ENCODE results near the gene RNF138.
"Not testable (repeated sequence)": the region's sequence is repeated elsewhere in the genome, so short reads cannot be mapped to it uniquely, and the experiment has no call there.

Gene RNF138

DNA sequence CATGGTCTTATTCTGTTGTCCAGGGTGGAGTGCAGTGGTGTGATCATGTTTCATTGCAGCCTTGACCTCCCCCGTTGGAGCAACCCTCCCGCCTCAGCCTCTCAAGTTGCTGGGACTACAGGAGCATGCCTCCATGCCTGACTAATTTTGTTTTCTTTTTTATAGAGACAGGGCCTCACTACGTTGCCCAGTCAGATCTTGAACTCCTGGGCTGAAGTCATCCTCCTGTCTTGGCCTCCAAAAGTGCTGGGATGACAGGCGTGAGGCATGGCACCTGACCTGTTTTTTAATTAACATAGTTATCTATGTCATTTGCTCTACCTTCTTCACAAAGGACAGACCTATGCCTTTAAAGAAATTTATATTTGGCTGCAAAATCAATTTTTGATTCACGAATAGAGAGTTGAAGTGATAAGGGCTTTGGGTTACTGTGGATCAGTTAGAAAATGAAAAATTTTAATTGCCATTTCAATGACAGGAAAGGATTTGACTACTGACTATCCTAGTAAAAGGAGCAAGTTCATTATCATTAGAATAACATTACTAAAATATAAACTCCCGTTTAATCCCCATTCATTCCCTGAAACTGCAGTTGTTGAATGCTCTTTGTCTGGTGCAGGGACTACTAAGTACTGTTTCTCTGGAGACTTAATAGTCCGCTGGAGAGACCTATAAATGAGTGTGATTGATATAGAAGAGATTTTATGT, 3.7 kb downstream of the RNF138 start:
- no peak for DNase-seq (ENCODE audit: low read depth in 2 of 2, low spot score in 1 of 2)

DNA sequence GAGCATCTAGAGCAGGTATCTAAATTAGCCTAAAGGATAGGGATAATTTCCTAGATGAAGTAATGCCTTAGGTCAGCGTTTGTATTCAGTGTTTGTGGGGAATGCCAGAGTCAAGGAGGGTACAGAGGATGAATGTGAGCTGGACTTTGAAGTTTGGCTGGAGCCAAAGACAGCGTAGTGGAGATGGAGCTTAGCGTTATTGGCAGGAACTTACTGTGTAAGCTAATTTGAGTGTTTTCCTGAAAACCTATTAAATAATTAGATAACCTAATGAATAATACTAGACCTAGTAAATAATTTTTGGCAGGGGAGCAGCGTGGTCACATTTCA, 4.2 kb downstream of the RNF138 start:
- DNase-seq (ENCODE audit: low read depth in 2 of 2, low spot score in 1 of 2) = no peak

DNA sequence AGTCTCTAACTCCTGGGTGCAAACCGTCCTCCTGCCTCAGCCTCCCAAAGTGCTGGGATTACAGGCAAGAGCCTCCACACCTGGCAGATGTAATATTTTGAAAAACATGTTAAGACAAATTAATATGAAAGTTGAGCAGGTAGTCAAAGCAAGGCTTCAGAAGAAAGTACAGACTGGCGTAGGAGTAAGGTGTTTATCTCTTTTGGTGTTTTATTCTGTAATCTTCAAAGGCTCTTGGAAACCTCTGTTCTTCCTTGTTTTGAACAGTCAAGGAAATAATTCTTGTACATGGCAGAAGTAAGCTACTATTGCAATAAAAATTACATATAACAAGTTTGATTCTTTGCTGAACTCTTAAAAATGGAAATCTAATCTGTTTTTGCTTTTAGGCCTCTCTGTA, 5.3 kb downstream of the RNF138 start:
- DNase-seq (ENCODE audit: low read depth in 2 of 2, low spot score in 1 of 2) = no peak

DNA sequence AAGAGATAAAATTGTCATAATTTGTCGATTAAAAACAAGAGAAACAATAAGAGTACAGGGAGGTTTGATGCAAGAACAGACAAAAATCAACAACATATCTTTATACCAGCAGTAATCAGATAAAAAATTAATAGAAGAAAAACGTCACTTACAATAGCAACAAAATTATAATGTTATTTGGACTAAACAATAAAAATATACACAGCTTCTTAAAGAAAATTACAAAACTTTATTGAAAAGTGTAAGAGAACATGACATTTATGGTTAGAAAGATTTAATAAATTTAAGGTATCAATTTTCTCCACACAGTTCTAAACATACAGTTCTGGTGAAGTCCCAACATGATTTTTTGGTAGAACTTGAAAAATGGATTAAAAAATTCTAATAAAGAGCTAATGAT, 12.8 kb downstream of the RNF138 start:
- no peak for DNase-seq (ENCODE audit: low read depth in 2 of 2, low spot score in 1 of 2)

DNA sequence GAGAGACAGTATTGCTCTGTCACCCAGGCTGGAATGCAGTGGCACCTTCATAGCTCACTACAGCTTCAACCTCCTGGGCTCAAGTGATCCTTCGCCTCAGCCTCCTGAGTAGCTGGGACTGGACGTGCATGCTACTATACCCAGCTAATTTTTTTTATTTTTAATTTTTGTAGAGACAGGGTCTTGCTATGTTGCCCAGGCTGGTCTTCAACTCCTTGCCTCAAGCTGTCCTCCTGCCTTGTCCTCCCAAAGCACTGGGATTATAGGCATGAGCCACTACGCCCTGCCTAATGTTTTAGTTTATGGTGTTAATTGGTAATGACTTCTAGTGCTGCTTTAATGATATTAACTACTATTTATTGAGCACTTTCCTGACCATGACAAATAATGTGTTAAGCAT, 18.3 kb downstream of the RNF138 start:
- no peak for DNase-seq (ENCODE audit: low read depth in 2 of 2, low spot score in 1 of 2)

DNA sequence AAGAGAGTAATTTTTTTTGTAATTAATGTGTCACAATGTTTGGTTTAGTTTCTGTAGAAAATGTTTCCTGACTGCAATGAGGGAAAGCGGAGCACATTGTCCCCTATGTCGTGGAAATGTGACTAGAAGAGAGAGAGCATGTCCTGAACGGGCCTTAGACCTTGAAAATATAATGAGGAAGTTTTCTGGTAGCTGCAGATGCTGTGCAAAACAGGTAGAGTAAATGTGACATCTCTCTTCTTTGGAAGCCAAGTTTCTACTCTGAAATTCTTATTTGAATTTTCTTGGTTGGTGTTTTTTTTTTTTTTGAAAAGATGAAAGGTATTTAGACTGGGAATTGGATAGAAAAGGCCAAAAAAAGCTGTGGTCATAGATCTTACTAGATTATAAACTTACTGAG, 20.0 kb downstream of the RNF138 start:
- DNase-seq (ENCODE audit: low read depth in 2 of 2, low spot score in 1 of 2) = no peak

DNA sequence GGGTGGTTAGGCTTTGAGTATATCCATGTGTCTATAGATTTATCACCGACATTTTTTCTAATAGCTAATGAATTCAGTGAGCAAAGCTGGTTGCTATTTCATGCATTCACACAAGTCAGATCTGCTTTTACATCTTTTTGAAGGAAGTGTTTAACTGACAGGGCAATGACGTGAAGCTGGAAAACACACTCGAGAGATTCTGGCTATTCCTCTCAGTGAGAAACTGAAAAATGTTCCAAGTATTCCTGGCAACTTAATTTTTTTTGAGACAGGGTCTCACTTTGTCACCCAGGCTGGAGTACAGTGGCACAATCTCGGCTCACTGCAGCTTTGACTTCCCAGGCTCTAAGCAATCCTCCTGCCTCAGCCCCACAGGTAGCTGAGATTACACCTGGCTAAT, 21.2 kb downstream of the RNF138 start:
- DNase-seq (ENCODE audit: low read depth in 2 of 2, low spot score in 1 of 2) = no peak

DNA sequence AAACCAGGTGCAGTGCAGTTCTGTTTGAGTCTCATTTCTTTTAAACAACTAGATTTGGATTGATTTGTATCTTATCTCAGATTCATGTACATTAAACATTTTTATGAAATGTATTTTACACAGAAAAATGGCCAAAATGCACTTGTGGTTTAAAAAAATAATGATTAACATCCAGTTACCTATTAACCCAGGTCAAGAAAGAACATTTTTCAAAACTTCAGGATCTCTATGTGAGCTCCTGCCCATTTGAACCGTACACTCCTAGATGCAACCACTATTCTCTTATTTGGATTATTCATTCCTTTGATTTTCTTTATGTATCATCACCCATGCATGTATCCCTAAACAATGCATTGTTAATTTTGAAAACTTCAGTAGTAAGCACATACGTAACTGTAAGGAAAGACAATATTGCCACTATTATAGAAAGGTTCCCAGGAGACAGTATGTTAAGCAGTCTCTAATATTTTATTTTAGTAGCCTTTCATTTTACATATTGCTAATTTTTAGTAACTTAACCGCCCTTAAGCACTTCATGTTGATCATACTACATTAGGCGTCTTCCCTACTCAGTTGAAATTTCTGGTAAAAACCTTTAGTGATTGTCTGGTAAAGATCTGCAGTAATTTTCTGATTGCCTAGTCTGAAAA, 22.7 kb downstream of the RNF138 start:
- no peak for DNase-seq (ENCODE audit: low read depth in 2 of 2, low spot score in 1 of 2)

DNA sequence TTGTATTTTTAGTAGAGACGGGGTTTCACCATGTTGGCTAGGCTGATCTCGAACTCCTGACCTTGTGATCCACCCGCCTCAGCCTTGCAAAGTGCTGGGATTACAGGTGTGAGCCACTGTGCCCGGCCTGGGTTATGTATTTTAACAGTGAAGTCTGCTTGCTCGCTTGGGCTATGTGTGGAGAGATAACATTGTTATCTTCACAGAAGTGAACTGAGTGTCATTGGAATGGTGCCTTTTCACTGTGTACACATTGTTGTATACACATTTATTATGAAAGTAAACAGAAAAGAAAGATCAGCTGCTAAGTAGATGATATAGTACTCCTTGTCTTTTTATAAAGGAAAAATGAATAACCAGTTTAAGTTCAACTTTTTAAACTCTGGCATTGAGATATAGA, 30.4 kb downstream of the RNF138 start:
- no peak for DNase-seq (ENCODE audit: low read depth in 2 of 2, low spot score in 1 of 2)

DNA sequence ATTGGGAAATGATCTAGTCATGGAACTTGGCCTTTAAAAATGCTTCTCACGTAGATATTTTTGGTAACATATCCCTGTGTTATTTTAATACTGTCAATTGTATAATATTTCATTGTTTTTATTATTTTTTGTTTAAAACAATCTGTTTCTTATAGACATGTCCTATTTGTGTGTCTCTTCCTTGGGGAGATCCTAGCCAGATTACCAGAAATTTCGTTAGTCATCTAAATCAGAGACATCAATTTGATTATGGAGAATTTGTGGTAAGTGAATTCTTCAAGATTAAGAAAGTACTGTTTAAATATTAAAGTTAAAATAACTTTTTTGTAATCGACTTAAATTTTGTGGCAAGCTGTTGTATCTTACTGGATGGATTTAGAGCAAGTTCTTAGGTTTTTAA, 34.9 kb downstream of the RNF138 start:
- DNase-seq (ENCODE audit: low read depth in 2 of 2, low spot score in 1 of 2) = no peak

DNA sequence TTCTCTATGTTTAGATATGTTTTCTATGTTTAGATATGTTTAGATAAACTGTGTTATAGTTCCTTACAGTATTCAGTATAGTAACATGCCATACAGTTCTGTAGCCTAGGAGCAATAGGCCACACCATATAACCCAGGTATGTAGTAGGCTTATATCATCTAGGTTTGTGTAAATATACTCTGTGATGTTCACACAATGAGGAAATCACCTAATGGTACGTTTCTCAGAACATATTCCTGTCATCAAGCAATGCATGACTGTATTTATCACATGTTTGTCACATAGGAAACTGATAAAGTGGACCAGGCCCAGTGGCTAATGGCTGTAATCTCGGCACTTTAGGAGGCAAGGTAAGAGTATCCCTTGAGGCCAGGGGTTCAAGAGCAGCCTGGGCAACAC, 44.0 kb downstream of the RNF138 start:
- DNase-seq (ENCODE audit: low read depth in 2 of 2, low spot score in 1 of 2) = no peak

DNA sequence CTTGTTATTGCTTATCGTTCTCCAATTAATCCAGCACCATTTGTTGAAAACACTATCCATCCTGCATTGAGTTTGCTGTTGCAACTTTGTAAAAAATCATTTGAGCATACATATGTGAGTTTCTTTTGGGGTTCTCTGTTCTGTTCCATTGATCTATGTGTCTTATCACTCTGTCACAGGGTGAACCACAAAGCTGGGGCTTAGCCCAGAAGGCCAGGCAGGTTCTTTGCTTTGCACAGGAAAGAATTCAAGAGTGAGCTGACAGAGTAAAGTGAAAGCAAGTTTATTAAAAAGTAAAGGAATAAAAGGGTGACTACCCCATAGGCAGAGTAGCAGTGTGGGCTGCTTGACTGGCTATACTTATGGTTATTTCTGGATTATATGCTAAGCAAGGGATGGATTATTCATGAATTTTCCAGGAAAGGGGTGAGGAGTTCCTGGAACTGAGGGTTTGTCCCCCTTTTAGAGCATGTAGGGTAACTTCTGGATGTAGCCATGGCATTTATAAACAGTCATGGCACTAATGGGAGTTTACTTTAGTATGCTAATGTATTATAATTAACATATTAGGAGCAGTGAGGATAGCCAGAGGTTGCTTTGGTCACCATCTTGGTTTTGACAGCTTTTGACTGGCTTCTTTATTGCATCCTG, 46.8 kb downstream of the RNF138 start:
- no peak for DNase-seq (ENCODE audit: low read depth in 2 of 2, low spot score in 1 of 2)

DNA sequence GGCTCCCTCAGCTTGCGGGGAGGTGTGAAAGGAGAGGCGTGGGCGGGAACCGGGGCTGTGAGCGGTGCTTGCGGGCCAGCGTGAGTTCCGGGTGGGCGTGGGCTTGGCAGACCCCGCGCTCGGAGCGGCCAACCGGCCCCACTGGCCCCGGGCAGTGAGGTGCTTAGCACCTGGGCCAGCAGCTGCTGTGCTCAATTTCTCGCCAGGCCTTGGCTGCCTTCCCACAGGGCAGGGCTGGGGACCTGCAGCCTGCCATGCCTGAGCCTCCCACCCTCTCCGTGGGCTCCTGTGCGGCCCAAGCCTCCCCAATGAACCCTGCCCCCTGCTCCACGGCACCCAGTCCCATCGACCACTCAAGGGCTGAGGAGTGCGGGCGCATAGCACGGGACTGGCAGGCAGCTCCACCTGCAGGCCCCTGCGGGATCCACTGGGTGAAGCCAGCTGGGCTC, 48.2 kb downstream of the RNF138 start:
- no peak for DNase-seq (ENCODE audit: low read depth in 2 of 2, low spot score in 1 of 2)

DNA sequence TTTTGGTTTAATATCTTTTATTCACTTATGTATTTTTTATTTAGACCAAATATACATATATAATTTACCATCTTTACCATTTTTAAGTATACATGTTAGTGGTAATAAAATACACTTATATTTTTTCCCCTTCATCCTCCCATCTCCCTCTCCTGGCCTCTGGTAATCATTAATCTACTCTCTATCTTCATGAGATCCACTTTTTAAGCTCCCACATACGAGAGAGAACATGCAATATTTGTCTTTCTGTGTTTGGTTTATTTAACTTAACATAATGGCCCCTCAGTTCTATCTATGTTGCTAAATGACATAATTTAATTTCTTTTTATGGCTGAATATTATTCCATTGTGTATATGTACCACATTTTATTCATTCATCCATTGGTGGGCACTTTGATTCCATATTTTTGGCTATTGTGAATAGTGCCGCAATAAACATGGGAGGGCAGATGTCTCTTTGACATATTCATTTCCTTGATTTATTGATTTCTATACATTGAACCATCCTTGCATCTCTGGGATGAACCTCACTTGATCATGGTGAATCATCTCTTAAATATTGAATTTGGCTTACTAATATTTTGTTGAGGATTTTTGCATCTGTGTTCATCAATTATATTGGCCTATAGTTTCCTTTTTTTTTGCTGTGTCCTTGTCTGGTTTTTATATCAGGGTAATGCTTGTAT, 56.7 kb downstream of the RNF138 start:
- DNase-seq (ENCODE audit: low read depth in 2 of 2, low spot score in 1 of 2) = no peak

DNA sequence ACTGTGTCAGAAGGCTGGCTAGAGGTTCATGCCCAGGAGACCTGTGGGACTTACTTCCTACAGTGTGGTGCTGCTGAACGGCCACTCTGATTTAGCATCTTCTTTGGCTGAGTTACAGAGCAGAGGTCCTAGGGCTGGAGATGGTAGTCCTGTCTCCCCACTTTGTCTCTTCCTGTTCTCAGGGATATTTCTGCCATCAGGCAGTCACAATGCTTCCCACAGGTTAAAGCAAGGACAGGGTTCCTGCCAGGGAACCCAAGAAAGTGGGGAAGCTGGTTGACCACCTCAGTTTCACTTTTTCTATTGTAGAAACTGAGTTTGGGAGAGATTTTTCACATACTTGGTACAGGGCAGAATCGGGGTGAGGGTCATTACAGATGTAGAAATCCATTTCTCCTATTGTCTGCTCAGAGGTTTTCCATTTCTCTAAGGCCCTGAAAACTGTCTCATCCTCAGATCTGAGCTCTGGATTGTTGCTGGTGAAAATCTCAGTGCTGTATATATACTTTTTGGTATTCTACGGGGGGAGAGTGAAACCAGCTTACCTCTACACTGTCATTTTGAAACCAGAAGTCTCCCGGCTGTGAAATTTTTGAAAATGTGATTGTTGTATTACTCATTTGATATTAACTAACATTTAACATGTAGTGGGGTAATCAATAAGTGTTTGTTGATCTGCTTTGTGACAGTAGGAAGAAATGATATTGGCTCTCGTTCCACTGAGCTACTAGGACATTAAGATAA, 61.2 kb downstream of the RNF138 start:
- no peak for DNase-seq (ENCODE audit: low read depth in 2 of 2, low spot score in 1 of 2)

DNA sequence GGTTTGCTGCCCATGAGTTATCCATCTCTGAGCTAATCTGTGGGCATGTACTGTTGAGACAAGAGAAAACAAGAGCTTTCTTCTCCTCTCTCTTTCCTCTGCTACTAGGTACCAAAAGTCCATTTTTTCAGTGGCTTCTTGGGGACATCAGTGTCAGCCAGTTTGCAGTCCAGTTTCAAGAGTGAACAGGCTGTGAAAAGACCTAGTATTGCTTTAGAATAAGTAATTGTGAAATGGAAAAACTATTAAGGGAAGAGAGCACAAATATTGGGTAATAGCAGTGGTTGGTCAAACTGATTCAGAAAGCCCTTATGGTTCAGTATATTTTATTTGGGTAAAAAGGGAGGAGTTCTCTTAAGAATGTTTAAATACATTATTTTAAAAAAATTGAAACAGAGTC, 65.2 kb downstream of the RNF138 start:
- no peak for DNase-seq (ENCODE audit: low read depth in 2 of 2, low spot score in 1 of 2)

DNA sequence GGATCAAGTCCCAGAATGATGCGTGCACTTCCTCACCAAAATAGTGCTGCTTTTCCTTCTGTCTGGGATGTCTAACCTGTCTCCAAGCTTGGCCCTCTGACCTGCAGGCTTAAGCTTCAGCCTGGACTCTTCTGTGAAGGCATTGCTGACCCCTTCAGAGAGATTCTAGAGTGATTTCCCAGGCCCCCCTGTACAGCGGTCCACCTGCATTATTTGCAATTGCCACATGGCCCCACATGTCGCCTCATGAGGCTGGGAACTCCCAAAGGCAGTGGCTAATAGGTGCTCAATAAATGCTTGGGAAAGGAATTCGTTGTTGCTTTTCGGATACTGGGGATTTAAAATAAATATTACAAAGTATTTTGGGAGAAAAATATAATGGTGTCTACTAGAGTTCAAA, 65.9 kb downstream of the RNF138 start:
- DNase-seq (ENCODE audit: low read depth in 2 of 2, low spot score in 1 of 2) = no peak

DNA sequence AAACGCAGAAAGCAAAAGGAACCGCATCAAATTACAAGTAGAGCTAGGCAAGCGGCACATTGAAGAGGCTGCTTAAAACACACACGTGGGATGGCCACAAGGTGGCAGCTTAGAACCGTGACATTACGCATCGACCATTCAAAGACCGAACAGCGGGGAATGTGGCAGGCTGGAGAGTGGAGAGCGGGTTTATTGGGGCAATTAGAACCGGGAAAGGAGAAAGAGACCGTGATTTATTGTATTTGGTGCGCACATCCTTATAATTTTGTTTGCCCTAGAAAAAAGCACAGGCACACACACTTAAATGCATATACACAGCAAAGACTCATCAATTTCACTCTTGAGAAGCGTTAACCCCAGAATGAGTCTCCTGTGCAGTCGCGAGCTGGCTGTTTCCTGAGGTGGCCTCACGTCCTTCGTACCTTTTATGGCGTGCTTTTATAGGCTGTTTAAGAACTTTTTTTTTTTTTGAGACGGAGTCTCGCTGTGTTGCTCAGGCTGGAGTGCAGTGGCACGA, 66.5 kb downstream of the RNF138 start:
- peak; percentile 32 to 42 for DNase-seq (ENCODE audit: low read depth in 2 of 2, low spot score in 1 of 2)

DNA sequence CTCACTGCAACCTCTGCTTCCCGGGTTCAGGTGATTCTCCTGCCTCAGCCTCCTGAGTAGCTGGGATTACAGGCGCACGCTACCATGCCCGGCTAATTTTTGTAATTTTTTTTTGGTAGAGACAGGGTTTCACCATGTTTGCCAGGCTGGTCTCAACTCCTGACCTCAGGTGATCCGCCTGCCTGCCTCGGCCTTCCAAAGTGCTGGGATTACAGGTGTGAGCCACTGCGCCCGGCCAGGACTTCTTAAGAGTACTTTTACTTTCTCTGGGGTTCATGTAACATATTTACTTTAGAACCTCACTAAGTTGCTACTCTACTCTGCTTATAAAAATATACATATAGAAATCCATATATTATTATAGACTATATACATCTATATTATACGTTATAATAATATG, 67.0 kb downstream of the RNF138 start:
- DNase-seq (ENCODE audit: low read depth in 2 of 2, low spot score in 1 of 2) = not testable (repeated sequence)

DNA sequence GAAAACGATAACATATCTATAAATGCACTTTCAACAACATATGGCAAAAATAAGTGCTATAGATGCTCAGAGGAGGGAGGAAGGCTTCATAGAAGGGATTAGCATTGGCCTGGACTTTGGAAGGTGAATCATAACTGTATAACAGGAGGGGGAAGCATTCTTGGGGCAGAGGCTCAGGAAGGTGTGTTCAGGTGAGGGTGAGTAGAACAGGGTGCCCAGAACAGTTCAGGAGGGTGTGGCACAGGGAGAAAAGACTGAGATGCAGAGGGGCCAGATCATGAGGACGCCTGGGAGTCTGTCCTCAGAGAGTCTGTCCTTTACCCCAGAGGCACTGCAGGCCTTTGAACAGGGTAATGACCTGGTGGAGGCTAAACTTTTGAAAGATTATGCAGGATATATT, 68.9 kb downstream of the RNF138 start:
- no peak for DNase-seq (ENCODE audit: low read depth in 2 of 2, low spot score in 1 of 2)
